Kidney (tissue), 14 donors: ENCODE results near the gene GPX5. TPM values are rescaled to one million over a fixed set of nuclear protein-coding genes. Genes with fewer than 3 reads are reported as not detected.

ENCODE experiments used
- DNase-seq, 5 donors: peaks; one replicate each; pipeline ENCODE4 v3.0.0-alpha.2; 2013 to 2020
- FAIRE-seq: peaks from 2 replicates; lab custom pipeline; 2012; peaks lifted over from hg19 to GRCh38; lab: Jason Lieb, UNC
- H3K27ac ChIP-seq, 2 donors: one replicate each; pipeline ENCODE4 v1.7.0; 2013; ENCODE audit warnings: low read depth in 2 of 2, low read length in 2 of 2, inconsistent platforms in 1 of 2
- H3K27me3 ChIP-seq: one replicate; pipeline ENCODE4 v1.7.1; 2013; ENCODE audit warnings: low read length, inconsistent platforms; ENCODE audit not compliant: control insufficient read depth, insufficient read depth
- H3K36me3 ChIP-seq, 3 donors: one replicate each; pipeline versions ENCODE4 v1.7.0 to v1.7.1; 2013; ENCODE audit warnings: low read length in 3 of 3, control low read depth in 1 of 3, inconsistent platforms in 1 of 3; ENCODE audit not compliant: insufficient read depth in 3 of 3, control insufficient read depth in 2 of 3
- H3K4me1 ChIP-seq, 3 donors: one replicate each; pipeline versions ENCODE4 v1.7.0 to v1.7.1; 2013; ENCODE audit warnings: low read length in 3 of 3, inconsistent platforms in 1 of 3, low read depth in 1 of 3; ENCODE audit not compliant: control insufficient read depth in 2 of 3, insufficient read depth in 2 of 3
- H3K4me3 ChIP-seq, 3 donors: one replicate each; pipeline versions ENCODE4 v1.7.0 to v1.8.1; 2013; ENCODE audit warnings: low read length in 3 of 3, control low read depth in 1 of 3, inconsistent platforms in 1 of 3
- H3K9ac ChIP-seq, 3 donors: one replicate each; pipeline versions ENCODE4 v1.7.0 to v1.7.1; 2013; ENCODE audit warnings: low read length in 3 of 3, control low read depth in 1 of 3, inconsistent platforms in 1 of 3
- H3K9me3 ChIP-seq, 3 donors: one replicate each; pipeline versions ENCODE4 v1.7.0 to v1.7.1; 2013; ENCODE audit warnings: low read length in 3 of 3, control low read depth in 1 of 3, inconsistent platforms in 1 of 3; ENCODE audit not compliant: control insufficient read depth in 2 of 3, insufficient read depth in 1 of 3
- CTCF ChIP-seq: IDR thresholded peaks from 3 replicates; pipeline ENCODE4 v1.5.1; 2012; ENCODE audit warnings: mild to moderate bottlenecking, moderate library complexity, borderline replicate concordance; ENCODE audit not compliant: insufficient read depth; ENCODE audit errors: extremely low read depth
- intact Hi-C: fragments of 100-400 bp; cut with DNase I; formaldehyde crosslinking; loops from one replicate; pipeline ENCODE4 v1.11.1; 2022
- polyA plus RNA-seq: library from polyadenylated mRNA; stranded (reverse); fragments of 350-450 nt; fragmentation: Illumina TruSeq; extraction: RNeasy Lipid Tissue Mini Kit (QIAGEN cat#74804); gene quantifications from one replicate; pipeline ENCODE4 v1.2.3, GENCODE V29; 2014; ENCODE audit warnings: low read depth, low replicate concordance; ENCODE audit not compliant: insufficient read depth
- total RNA-seq: library from RNA; stranded (reverse); fragmentation: NEBNext Ultra II Directional; extraction: Animal tissue kit (Norgen Biotek cat#: 25700); gene quantifications from one replicate; pipeline ENCODE4 v1.2.1, GENCODE V29; 2021
- donor health status: control.
- donor health status: control.
- donor health status: control.
- donor health status: control.
- donor health status: control.
- donor health status: DM: yes; HTN: yes; CAD: no.
- donor health status: Normal renal cell carcinoma (clear cell type).

GPX5 gene
- total and polyA plus RNA-seq, 2 donors from 2014 or later = not detected

- Histone ChIP-seq H3K27ac (no peak overlapping the region), H3K27me3 (no peaks in the 10 kb centered on the region), H3K4me3 (no peak overlapping the region), H3K4me1 (peaks cover 0 to 4% (median 0%) of the 10 kb centered on the region in 3 donors), H3K9me3 (no peaks in the 10 kb centered on the region), H3K36me3 (no peaks in the 10 kb centered on the region), H3K9ac (no peak overlapping the region)
- FAIRE-seq (no peak), DNase-seq (peak in 1 of 5 donors; percentile 41)
- intact Hi-C loops = no loop called here
- TF ChIP-seq CTCF = no peak
Observed at GRCh38 chr6:28553384-28553985, 27.8 kb downstream of the GPX5 start.

GRCh38 chr6:28553986-28554881, 28.6 kb downstream of the GPX5 start:
- DNase-seq (peak in 4 of 5 donors; percentile 32 to 63 (median 56)), FAIRE-seq (no peak)
- Histone ChIP-seq H3K4me1 (peaks cover 0 to 4% (median 0%) of the 10 kb centered on the region in 3 donors), H3K27ac (no peak overlapping the region), H3K27me3 (no peaks in the 10 kb centered on the region), H3K9me3 (no peaks in the 10 kb centered on the region), H3K9ac (no peak overlapping the region), H3K4me3 (peak overlapping the region; percentile 27 to 43 (median 38)), H3K36me3 (no peaks in the 10 kb centered on the region)
- intact Hi-C loops = no loop called here
- TF ChIP-seq CTCF = no peak

- intact Hi-C loops = no loop called here
- Histone ChIP-seq H3K9me3 (no peaks in the 10 kb centered on the region), H3K4me1 (peaks cover 0 to 4% (median 0%) of the 10 kb centered on the region in 3 donors), H3K36me3 (no peaks in the 10 kb centered on the region), H3K4me3 (no peak overlapping the region), H3K9ac (no peak overlapping the region), H3K27ac (no peak overlapping the region), H3K27me3 (peaks cover 4% of the 10 kb centered on the region)
- FAIRE-seq (no peak), DNase-seq (peak in 2 of 5 donors; percentile 32 to 39)
- no peak for TF ChIP-seq CTCF
Observed at GRCh38 chr6:28555136-28555535, 29.5 kb downstream of the GPX5 start.
